RWPE1 (cell line): ENCODE measurements around the gene LONP2.

Experiments
- CTCF ChIA-PET: fragments of 350-600 bp; sonication (Branson Sonifier 250); formaldehyde crosslinking; extraction: SDS; loops from one replicate; lab custom pipeline; 2021; lab: Yijun Ruan, JAX
- POLR2A ChIA-PET: fragments of 400-600 bp; formaldehyde crosslinking; extraction: SDS; loops from one replicate; lab custom pipeline; 2020; ENCODE audit warnings: antibody characterized with exemption; ENCODE audit not compliant: low non-redundant PET; lab: Yijun Ruan, JAX
- DNase-seq: peaks from one replicate; pipeline ENCODE4 v3.0.0; 2012; ENCODE audit warnings: low spot score
- H3K27ac ChIP-seq: fragments of 450-650 bp; 2 replicates; pipeline ENCODE4 v1.5.1; 2017
- TF ChIP-seq, protein P1 (sequence below): fragments of 450-650 bp; conservative IDR thresholded peaks from 2 replicates; pipeline ENCODE4 v1.5.1; 2017; ENCODE audit warnings: low read depth, mild to moderate bottlenecking

Gene LONP2

DNA sequence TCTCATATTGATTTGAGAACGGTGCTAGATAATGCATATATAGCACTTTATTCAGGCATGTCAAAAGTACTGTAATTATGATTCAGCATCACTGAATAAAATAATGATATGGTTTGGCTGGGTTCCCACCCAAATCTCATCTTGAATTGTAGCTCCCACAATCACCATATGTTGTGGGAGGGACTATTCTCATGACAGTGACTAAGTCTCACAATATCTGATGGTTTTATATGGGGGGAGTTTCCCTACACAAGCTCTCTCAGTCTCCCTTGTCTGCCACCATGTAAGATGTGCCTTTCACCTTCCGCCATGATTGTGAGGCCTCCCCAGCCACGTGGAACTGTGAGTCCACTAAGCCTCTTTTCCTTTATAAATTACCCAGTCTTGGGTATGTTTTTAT is 25.6 kb upstream of the LONP2 start:
- ChIA-PET POLR2A (no interaction called here), CTCF (interaction anchor here (0.6 to 0.8 kb wide), 2 partner anchors 19 to 44 kb away, joined by 3 to 4 read pairs; no protein-coding TSS in a partner anchor)

DNA sequence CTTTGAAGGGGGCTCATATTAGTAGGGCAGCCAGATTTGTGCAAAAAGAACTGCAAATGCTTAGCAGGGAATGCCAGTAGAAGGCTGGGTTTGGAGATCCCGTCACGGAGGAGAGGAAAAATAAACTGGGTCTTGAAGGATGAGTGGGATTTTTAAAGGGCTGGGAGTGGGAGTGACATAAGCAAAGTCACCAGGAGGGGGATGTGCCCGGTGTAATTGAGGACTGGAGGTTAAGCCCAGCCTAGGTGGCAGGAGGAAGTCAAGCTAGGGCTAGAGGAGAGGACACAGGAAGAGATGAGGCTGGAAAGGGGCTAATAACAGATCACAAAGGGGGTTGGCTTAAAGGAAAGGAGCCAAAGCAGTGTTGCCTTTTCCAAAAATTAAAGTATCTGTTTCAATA is 23.2 kb upstream of the LONP2 start:
- H3K27ac ChIP-seq: no peak overlapping the region
- ChIA-PET POLR2A (no interaction called here), CTCF (no interaction called here)
- TF ChIP-seq, protein P1, sequence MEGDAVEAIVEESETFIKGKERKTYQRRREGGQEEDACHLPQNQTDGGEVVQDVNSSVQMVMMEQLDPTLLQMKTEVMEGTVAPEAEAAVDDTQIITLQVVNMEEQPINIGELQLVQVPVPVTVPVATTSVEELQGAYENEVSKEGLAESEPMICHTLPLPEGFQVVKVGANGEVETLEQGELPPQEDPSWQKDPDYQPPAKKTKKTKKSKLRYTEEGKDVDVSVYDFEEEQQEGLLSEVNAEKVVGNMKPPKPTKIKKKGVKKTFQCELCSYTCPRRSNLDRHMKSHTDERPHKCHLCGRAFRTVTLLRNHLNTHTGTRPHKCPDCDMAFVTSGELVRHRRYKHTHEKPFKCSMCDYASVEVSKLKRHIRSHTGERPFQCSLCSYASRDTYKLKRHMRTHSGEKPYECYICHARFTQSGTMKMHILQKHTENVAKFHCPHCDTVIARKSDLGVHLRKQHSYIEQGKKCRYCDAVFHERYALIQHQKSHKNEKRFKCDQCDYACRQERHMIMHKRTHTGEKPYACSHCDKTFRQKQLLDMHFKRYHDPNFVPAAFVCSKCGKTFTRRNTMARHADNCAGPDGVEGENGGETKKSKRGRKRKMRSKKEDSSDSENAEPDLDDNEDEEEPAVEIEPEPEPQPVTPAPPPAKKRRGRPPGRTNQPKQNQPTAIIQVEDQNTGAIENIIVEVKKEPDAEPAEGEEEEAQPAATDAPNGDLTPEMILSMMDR: no peak
- DNase-seq: no peak

More for the DNA sequence above, 25.6 kb upstream of the LONP2 start:
- DNase-seq: no peak
- TF ChIP-seq, protein P1: no peak
- no peak overlapping the region for H3K27ac ChIP-seq

DNA sequence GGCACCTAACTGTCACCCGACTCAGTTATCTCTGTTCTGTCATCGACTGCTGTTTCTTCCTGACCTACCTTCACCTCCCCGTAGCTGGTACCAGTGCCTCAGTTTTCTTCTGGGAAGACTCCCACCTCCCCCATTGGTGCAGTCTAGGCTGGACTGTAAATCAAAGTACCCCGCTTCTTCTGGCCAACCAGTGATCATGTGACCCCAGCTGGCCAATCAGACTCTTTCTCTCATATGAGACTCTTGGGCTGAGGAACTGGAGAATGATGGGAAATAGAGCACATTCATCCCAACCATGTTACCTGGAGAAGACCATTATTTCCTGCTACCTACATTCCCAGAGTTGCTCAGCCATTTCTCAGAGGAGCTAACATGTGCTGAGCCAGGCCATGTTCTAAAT is 20.6 kb upstream of the LONP2 start:
- DNase-seq: no peak
- ChIA-PET CTCF (interaction anchor here (0.6 kb wide), 1 partner anchor 386 kb away, joined by 3 read pairs; the partner anchor contains the start of gene N4BP1), POLR2A (no interaction called here)
- TF ChIP-seq, protein P1: no peak
- H3K27ac ChIP-seq: no peak overlapping the region

DNA sequence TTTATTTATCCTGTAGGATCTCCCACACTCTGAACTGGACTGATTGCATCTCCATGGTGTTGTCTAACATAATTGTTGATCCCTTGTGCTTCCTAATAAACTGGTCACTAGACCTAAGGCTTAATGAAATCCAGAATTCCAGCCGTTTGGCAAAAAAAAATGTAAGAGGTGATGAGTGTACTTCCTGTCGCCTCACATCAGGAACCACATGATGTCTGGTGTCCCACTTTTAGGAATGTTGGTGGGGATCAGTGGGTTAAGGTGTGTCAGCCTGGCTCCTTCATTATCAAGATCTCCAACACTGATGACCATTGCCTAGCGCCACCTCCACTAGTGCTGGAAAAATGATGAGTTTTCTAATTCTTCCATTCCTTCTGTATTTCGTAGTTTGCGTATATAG is 18.6 kb upstream of the LONP2 start:
- ChIA-PET POLR2A (no interaction called here), CTCF (no interaction called here)
- DNase-seq: no peak
- TF ChIP-seq, protein P1: no peak
- H3K27ac ChIP-seq: no peak overlapping the region

DNA sequence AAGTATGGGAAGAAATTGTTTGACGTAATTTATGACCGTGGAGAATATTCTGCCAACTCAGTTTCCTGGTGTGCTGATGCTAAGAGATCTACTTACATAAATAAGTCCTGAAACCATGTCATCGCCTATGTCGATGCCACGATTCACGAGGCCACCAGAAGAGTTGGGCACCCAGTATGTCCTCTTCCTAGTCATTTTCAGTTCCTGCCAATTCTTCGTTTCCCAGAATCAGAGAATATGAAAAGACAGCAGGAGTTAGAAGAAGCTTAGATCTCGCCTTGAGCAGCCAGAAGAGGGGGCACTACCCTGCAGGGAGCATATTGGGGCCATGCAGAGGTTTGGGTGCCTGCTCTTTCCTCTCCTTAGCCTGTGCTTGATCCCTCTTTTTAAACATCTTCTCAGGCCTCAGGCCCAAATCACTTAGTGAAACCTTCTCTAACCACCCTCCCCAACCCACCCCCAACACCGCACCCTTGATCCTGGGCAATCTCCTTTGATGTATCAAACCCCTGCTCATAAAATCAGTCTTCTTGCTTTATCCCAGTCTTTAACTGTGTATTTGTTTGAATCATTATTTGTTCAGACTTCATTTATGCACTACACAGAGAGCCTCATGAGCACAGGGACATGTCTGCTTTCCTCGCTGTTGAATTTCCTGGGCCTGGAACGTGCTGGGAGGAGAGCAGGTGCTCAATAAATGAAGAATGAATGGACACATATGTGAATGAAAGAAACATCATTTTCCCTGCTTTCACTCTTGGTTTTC is 12.2 kb upstream of the LONP2 start:
- TF ChIP-seq, protein P1: no peak
- no peak for DNase-seq
- POLR2A ChIA-PET: no interaction called here
- CTCF ChIA-PET: interaction anchor here (0.6 kb wide), 3 partner anchors 387 to 947 kb away, joined by 3 read pairs; no protein-coding TSS in a partner anchor
- no peak overlapping the region for H3K27ac ChIP-seq

DNA sequence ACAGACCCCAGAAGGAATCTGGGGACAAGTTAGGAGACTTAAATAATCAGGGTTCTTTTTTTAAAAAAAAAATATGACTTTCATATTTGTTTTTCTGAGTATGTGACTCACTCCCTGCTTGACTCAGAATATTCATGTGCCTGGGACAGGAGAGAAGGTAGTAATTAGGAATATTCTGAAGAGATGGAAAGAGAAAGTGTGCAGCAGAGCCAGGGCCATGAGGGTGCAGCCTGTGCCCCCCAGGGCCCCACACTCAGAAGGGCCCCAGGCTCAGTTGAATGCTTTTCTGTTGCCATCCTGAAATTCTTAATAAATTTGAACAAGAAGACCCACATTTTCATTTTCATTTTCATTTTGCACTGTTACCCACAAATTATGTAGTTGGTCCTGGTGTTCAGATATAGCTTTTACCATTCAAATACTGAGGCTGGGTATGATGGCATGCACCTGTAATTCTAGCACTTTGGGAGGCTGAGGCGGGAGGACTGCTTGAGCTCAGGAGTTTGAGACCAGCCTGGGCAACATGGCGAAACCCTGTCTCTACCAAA is 11.5 kb upstream of the LONP2 start:
- H3K27ac ChIP-seq: no peak overlapping the region
- ChIA-PET CTCF (no interaction called here), POLR2A (no interaction called here)
- no peak for DNase-seq
- TF ChIP-seq, protein P1: no peak
